ENCODE measurements around the gene MCL1. TPM values are rescaled to one million over a fixed set of nuclear protein-coding genes. Genes with fewer than 3 reads are reported as not detected.
"Not testable (repeated sequence)": the region's sequence is repeated elsewhere in the genome, so short reads cannot be mapped to it uniquely, and the experiment has no call there.

Gene MCL1
- polyA plus RNA-seq, 4 donors, result 155 to 206 (median 189) TPM

DNA sequence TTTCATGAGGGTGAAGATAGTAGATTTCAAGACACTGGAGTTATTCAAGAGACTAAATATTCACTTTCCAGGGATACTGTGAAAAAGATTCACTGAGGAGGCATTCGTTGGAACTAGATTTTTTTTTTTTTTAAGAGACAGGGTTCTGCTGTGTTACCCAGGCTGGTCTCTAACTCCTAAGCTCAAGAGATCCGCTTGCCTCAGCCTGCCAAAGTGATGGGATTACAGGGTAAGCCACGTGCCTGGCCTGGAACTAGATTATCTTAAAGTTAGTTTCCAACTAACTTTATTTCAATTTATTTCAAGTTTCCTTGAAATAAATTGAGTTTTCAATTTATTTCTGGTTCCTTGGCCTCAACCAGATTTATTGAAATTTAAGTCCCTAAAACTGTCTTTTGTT lies 24.3 kb upstream of the MCL1 start:
- DNase-seq (ENCODE audit: low read depth in 4 of 4, low spot score in 3 of 4), result no peak

DNA sequence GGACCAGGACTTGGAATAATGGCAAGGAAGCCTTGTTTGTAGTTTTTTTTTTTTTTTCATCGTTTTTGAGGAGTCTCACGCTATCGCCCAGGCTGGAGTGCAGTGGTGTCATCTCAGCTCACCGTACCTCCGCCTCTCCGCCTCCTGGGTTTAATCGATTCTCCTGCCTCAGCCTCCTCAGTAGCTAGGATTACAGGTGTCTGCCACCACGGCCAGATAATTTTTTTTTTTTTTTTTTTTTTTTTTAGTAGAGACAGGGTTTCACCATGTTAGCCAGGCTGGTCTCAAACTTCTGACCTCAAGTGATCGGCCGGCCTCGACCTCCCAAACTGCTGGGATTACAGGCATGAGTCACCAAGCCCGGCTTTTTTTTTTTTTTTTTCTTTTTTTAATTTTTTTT lies 23.0 kb upstream of the MCL1 start:
- not testable (repeated sequence) for DNase-seq (ENCODE audit: low read depth in 4 of 4, low spot score in 3 of 4)

DNA sequence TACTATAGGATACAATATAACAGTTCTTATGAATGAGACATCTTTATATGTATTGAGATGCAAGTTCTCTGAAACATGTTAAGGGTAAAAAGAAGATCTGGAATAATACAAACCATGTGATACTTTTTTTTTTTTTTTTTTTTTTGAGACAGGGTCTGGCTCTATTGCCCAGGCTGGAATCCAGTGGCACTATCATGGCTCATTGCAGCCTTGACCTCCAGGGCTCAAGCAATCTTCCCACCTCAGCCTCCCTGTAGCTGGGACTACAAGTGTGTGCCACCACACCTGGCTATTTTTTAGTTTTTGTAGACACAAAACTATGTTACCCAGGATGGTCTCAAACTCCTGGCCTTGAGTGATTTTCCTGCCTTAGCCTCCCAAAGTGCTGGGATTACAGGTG lies 22.1 kb upstream of the MCL1 start:
- no peak for DNase-seq (ENCODE audit: low read depth in 4 of 4, low spot score in 3 of 4)

DNA sequence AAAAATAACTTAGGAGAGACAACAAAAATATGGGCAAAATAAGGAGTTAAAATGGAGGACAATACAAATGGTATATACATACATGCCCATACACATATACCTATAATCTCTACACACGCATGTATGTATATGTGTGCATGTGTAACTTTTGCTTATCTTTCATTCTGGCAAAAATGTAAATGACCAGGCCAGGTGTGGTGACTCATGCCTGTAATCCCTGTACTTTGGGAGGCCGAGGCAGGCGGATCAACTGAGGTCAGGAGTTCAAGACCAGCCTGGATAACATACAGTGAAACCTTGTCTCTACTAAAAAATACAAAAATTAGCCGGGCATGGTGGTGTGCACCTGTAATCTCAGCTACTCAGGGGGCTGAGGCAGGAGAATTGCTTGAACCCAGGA lies 18.9 kb upstream of the MCL1 start:
- not testable (repeated sequence) for DNase-seq (ENCODE audit: low read depth in 4 of 4, low spot score in 3 of 4)

DNA sequence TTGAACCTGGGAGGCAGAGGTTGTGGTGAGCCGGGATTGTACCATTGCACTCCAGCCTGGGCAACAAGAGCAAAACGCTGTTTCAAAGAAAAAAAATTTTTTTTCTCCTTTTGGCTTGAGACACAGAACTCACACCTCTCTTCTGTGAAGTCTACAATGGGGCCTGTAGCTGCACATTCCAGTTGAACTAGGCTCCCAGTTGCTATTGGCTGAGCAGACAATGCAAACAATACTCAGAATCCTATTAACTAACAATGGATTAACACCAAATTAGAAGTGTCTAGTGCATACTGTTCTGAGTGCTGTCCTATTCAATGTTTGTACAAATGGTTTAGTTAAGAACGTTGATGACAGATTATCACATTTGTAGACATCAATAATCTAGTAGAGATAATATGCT lies 17.6 kb upstream of the MCL1 start:
- no peak for DNase-seq (ENCODE audit: low read depth in 4 of 4, low spot score in 3 of 4)

DNA sequence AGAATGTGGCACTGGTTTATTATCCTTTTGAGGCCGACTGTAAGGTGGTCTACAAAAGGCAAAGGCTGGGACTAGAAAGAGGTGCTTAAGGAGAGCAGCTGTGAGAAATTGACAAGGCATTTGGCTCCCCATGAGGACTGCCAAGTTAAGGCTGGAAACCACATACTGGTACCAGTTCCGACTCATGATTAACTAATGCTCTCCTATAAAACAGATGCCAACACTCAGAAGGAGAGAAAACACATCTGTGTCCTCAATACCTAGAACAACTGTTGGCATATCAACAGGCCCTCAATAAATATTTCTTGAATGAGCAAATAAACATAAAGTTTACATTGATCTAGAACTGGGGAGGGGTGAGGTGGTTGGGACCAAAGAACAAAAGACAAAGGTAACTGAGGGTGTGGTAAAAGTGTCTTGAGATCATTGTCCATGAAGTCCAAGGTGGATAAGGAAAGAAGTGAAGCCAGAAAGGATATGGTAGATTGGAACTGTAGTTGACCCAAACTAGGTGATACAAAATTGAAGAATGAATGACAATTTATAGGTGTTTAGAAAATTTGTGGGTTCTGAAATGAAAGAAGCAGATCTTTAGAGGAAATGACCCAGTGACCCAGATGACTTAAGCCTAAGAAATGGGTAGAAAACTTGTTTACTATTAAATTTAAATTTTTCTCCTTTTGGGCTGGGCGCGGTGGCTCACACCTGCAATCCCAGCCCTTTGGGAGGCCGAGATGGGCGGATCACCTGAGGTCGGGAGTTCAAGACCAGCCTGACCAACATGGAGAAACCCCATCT lies 16.9 kb upstream of the MCL1 start:
- DNase-seq (ENCODE audit: low read depth in 4 of 4, low spot score in 3 of 4), result no peak

DNA sequence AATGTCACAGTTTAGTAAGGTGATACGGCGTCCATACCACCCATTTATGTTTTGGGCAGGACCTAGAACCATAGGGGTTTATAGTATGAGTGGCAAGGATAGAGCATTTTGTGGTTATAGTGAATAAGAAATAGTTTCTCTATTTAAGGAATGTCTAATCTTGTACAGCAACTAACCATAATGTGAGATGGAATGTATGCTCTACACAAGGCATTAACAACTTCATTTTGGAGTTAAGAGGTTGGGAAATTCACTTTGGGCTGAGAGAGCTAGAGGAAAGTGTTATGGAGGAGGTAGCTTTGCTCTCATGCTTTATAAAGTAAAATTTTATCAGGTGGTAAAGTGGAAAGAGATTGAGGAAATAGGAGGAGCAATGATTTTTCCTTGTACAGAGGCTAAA lies 3.0 kb upstream of the MCL1 start:
- DNase-seq (ENCODE audit: low read depth in 4 of 4, low spot score in 3 of 4), result no peak

DNA sequence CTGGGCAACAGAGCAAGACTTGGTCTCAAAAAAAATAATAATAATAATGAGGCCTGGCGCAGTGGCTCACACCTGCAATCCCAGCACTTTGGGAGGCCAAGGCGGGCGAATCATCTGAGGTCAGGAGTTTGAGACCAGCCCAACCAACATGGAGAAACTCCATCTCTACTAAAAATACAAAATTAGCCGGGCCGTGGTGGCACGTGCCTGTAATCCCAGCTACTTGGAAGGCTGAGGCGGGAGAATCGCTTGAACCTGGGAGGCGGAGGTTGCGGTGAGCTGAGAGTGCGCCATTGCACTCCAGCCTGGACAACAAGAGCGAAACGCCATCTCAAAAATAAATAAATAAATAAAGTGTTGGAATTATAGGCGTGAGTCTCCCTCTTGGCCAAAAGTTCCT lies 2.6 kb upstream of the MCL1 start:
- not testable (repeated sequence) for DNase-seq (ENCODE audit: low read depth in 4 of 4, low spot score in 3 of 4)

DNA sequence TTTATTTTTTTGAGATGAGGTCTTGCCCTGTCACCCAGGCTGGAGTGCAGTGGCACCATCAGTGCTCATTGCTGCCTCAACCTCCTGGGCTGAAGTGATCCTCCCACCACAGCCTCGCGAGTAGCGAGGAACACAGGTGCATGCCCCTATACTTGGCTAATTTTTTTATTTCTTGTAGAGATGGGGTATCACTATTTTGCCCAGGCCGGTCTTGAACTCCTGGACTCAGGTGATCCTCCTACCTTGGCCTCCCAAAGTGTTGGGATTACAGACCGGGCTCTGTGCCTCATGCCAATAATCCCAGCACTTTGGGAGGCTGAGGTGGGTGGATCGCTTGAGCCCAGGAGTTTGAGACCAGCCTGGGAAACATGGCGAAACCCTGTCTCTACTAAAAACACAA lies 2.0 kb upstream of the MCL1 start:
- DNase-seq (ENCODE audit: low read depth in 4 of 4, low spot score in 3 of 4), result not testable (repeated sequence)

DNA sequence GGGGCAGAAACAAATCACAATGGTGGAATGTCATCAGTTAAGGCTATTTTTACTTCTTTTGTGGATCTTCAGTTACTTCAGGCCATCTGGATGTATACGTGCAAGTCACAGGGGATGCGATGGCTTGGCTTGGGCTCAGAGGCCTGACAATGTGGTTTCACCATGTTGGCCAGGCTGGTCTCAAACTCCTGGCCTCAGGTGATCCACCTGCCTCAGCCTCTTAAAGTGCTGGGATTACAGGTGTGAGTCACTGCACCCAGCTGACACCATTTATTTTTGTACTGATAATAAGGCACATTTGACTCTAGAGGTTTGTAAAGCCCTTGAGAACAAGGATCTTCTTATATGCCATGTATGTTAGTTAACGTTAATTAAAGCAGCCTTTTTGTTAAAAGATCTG lies 1.6 kb upstream of the MCL1 start:
- not testable (repeated sequence) for DNase-seq (ENCODE audit: low read depth in 4 of 4, low spot score in 3 of 4)

DNA sequence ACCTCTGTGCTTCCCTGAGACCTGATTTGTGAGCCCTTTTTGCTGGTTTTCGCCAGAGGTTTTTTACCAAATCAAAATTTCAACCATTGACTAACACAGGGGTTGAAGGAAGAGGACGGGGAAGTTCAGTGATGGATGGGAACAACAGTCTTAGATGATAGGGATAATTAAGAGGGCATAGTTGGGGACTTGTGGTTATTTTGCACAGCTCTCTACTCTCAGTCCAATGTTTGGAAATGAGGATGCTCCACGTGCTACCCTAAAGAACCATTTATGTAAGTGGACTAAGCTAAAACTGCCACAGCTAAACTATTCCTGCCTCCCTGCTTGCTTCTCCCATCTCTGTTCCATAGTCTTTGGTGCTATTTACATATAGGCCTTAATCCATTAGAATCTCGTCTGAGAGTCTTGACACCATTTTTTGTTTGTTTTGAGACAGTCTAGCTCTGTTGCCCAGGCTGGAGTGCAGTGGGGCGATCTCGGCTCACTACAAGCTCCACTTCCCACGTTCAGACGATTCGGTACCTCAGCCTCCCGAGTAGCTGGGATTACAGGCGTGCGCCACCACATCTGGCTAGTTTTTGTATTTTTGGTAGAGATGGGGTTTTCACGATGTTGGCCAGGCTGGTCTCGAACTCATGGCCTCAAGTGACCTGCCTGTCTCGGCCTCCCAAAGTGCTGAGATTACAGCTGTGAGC lies 684 bp upstream of the MCL1 start:
- no peak for DNase-seq (ENCODE audit: low read depth in 4 of 4, low spot score in 3 of 4)

DNA sequence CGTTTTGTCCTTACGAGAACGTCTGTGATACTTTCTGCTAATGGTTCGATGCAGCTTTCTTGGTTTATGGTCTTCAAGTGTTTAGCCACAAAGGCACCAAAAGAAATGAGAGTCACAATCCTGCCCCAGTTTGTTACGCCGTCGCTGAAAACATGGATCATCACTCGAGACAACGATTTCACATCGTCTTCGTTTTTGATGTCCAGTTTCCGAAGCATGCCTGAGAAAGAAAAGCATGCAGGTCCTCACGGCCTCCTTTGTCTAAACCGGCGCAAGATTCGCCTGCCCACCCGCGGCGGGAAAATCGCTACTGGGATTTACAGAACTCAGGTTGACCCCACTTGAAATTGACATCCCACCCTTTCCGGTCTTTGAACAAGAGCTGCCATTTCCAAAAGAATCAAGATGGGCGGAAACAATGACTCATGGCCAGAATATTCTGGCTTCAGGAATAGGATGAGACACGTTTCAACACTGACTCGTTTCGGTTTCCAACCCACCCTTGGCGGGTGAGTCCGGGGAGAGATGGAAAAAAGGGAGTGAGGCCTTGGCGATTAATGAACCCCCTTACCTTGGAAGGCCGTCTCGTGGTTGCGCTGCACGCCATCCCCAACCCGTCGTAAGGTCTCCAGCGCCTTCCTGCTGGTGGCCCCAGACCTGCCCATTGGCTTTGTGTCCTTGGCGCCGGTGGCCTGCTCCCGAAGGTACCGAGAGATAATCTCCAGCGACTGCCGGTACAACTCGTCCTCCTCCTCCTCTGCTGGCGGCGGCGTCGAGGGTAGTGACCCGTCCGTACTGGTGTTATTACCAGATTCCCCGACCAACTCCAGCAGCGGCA lies 919 bp downstream of the MCL1 start:
- peak in 2 of 4 donors; percentile 49 to 56 for DNase-seq (ENCODE audit: low read depth in 4 of 4, low spot score in 3 of 4)

DNA sequence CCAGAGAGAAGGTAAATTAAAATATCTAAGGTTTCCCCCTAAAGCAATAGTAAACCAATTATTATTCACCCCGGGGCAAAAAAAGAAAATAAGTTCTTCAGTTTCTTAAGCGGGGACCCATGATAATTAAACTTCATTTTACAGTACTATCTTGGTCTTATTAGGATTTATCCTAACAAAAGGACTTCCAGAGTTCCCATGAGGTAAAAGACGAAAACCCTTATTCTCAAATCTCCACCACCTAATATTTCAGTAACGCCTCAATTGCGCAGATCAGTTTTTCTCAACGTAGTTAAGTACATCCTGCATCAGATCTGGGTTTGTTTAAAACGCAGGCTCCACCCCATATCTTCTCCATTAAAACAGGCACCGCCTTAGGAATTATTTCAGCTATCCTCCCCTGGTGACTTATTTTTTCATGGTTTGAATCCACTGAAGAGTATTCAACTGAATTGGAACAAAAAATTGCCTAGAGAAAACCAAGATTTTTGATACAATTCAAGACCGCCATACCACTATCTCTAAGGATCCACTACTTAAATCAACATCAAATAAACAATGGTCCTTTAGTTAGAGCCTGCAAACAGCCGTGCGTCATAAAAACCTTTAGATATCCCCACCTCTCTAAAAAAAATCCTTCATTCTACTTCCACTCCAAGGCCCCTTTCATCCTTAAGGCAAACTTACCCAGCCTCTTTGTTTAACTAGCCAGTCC lies 1.7 kb downstream of the MCL1 start:
- DNase-seq (ENCODE audit: low read depth in 4 of 4, low spot score in 3 of 4), result no peak

DNA sequence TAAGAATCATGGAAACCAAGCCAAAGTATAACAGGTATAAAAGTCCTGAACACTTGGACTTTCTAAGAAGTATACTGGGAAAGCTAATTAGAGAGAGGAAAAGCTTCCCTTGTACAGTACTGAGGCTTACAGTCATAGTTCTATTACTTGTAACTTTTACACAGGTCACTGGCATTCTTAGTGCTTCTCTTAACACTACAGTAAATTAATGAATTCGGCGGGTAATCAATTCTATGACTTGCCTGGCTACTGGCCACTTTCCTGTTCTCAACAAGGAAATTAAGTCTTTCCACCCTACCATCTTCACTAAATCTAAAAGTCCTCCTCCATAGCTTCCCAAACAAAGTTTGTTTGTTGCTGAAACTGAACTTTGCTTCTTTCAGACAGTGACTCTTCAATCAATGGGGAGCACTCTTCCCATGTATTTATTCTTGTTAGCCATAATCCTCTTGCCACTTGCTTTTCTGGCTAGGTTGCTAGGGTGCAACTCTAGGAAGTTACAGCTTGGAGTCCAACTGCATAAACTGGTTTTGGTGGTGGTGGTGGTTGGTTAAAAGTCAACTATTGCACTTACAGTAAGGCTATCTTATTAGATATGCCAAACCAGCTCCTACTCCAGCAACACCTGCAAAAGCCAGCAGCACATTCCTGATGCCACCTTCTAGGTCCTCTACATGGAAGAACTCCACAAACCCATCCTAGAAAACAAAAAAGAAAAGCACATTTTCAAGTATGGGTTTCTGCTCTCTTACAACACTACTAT lies 2.4 kb downstream of the MCL1 start:
- DNase-seq (ENCODE audit: low read depth in 4 of 4, low spot score in 3 of 4), result no peak

DNA sequence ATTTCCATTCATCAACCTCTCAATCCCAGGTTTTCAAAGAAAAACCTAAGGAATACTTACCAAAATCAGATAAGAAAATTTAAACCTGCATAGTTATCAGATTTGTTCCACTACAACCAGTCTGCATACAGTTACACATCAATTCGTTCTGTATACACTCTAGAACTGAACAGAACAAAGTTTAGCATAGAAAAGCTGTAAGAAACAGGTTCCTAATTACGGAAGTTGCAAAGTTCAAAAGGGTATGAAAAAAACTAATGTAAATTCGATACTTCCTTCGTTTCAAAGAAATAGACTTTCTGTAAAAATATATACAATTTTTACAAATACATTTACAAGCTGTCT lies 3.1 kb downstream of the MCL1 start:
- no peak for DNase-seq (ENCODE audit: low read depth in 4 of 4, low spot score in 3 of 4)

DNA sequence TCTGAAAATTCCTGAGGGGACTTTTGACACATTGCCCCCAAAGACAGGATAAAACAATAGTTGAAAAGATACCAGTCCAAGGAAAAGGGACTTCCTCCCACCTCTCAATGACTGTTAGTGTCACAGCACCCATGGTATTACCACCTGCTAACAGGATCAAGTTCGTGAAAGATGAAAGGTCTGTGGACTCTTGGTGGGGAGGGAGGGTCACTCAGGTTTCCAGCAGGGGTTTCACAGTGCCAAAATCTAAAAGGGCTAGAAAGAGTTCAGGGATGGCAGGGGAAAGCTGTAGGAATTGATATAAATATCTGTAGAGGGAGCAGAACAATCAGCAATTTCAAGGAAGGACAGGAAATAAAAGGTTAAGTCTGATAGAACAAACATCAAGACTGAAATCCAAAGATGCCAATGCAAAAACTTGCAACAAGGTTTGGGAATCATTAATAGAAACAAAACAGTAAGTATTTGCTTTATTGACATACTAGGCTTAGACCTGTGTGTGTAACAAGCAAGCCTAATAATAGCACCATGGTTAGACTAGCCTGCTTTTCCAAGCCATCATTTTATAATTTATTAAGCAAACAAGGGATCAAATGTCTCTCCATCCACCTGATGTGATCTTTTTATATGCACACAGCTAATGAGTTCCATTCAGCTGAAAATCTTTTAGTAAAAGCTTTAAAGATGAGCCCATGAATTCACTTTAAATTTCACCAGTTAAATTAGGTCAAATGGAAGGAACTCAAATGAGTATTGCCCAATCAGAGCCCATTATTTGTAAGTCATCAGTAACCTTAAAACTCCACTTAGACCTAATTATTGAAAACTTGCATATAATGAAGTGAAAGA lies 3.7 kb downstream of the MCL1 start:
- DNase-seq (ENCODE audit: low read depth in 4 of 4, low spot score in 3 of 4), result no peak

DNA sequence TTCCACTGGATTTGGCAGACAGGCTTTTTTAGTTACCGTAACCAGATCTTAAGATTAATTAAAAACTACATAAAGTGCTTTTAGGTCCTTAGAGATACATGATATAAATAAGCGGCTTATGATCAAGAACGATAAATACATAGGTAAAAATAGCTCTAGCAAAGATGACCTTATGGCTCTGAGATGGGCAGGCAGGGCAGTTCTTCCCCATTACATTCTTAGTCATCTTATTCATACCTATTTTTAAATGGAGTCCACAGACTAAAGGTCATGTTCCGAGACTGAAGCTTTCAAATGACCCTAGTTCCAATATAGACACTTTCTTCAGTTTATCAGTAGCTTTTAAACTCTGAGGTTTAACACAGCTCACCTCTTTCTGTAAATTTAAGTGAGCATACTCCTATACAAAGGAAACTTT lies 4.3 kb downstream of the MCL1 start:
- DNase-seq (ENCODE audit: low read depth in 4 of 4, low spot score in 3 of 4), result no peak

DNA sequence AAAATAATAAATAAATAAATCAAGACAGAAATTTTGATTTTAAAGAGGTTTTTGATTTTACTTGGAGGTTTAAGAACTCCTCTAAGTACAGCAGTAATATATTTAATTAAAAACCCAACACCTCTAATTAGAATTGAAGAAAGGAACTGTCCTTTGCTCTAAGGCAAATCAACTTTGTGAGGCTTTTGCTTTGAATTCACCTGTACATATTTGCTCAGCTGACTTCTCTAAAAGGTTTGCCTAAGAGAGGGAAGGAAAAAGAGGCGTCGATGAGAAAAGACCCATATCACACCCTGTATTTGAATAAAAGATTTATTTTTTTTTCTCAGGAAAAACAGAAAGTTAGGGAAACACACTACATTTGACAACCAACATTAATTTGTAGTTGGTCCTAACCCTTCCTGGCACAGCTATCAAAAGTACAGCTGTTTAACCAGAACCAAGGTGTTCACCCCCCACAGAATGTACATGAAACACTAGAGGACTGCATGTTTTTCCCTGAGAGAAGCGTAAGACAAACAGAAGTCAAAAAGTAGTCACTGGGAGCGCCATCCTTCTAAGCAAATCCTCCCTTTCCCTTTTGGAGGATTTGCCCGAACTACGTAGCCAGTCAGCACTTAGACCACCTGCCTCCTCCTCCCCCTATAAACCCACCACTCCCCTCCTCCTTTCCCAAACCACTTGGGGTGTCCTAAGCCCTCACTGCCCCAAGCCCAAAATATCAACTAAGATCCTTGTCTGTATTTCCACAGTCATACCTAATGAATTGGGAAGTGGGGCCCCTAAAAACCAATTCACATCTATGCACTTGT lies 4.9 kb downstream of the MCL1 start:
- no peak for DNase-seq (ENCODE audit: low read depth in 4 of 4, low spot score in 3 of 4)

Data from right renal pelvis (tissue), 4 donors.